Stimulated activated CD8-positive, alpha-beta memory T cell treated with anti-CD3 and anti-CD28 coated beads, Interleukin-15, amount 100 ng/mL, for 1 hour (primary cell): Measurements from ENCODE around the gene HDAC5.
A peak's percentile ranks its signal among the peaks of the same experiment; 100 is the strongest.
"Not testable (repeated sequence)": the region's sequence is repeated elsewhere in the genome, so short reads cannot be mapped to it uniquely, and the experiment has no call there.

ENCODE experiments used
- DNase-seq: peaks from one replicate; pipeline ENCODE4 v3.0.0-alpha.2; 2020; ENCODE audit warnings: low read depth

The HDAC5 gene

DNA sequence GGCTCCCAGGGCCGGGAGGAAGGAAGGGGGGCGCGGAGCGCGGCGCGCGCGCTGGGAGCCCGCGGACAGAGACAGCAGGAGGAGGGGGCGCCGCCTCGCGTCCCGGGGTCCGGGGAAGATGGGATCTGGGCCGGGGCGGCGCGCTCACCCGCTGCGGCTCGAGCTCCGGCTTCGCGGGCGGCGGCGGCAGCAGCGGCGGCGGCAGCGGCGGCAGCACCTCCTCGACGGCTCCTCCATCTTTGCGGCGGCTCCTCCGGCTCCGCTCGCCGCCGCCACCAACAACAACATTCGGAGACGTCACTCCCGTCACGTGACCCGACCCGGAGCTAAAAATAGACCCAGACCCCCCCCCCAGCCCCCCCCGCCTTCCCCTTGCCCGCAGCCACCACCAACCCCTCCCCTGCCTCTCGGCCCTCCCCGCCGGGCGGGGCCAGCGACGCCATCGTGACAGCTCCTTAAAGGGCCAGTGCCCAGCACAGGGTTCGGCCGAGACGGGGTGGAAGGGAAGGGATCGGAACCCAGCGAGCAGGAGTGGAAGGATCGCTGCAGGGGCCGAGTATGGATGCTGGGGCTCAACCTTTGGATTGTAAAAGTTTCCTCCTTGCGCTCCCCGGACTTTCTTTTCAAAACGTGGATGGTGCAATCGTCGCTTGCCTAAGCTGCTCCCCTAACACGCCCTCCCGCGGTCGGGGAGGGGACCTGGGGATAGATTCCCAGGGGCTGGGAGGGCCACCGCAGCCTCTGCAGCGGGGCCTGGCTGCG lies at the start of gene HDAC5:
Gene HDAC5 (minus strand): TSS at position 286 of the 762 bp plus-strand sequence. CDS start 6,126 bp downstream, outside the sequence.
- DNase-seq, result peak; percentile 89

DNA sequence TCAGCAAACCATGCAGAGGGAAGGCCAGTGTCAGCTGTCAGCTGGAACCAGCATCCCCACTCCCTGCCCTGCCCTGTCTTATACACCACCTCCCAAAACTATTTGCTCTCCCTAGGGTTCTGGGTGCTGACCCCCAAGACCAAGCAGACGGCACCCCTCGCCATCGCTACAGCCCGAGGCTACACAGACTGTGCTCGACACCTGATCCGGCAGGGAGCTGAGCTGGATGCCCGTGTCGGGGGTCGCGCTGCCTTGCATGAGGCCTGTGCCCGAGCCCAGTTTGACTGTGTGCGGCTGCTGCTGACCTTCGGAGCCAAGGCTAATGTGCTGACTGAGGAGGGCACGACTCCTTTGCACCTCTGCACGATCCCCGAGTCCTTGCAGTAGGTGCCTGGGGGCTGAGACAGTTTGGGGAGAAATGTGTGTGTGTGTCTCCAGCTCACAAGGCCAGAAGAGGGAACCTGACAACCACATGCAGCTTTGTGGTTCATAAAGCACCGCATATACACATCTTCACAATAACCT lies 48.6 kb upstream of the HDAC5 start:
- no peak for DNase-seq

DNA sequence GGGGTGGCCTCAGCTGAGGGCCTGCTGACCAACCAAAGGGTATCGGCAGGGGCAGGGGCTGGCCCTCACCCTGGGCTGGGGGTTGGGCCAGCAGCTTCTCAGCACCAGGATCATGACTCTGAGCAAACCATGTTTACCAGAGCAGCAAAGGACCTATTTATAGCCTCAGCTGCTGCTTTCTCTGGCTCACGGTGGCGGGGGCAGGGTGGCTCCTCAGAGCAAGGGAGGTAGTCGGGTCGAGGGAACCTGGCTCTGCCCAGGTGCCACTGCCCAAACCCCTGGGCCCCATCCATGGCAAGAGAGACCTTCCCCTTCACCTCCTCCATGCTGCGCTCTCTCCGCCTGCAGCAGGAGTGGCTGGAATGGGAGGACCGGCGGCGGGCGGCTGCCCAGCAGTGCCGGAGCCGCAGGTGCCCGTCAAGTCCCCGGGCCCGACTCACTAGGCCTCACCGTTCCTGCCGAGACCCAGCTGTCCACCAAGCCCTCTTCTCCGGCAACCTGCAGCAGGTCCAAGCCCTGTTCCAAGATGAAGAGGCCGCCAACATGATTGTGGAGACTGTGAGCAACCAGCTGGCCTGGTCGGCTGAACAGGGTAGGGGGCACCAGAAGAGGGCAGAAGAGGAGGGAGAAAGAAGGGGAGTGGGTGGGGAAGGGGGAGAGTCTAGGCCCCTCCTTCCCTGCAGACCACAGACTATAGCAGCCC lies 47.2 kb upstream of the HDAC5 start, which contains the start of gene ASB16:
Gene ASB16 (plus strand): TSS at position 206 of the 703 bp plus-strand sequence. CDS start 86 bp downstream, at position 292.
- no peak for DNase-seq

DNA sequence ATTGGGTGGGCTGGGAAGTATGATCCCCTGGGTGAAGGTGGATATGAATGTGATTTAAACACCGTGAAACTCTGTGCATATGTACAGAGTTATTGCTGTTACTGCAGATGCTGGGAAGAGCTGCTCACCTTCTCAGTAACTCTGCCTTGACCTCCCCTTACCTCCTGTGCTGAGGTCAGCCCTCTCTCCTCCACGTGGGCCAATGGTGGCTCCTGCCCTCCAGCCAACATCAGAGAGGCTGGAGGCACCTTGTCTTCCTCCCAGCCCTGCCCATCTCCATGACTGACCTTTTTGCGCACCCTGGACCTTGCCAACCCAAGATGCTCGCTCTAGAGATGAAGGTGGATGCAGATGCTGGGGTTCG lies 46.7 kb upstream of the HDAC5 start:
- no peak for DNase-seq

DNA sequence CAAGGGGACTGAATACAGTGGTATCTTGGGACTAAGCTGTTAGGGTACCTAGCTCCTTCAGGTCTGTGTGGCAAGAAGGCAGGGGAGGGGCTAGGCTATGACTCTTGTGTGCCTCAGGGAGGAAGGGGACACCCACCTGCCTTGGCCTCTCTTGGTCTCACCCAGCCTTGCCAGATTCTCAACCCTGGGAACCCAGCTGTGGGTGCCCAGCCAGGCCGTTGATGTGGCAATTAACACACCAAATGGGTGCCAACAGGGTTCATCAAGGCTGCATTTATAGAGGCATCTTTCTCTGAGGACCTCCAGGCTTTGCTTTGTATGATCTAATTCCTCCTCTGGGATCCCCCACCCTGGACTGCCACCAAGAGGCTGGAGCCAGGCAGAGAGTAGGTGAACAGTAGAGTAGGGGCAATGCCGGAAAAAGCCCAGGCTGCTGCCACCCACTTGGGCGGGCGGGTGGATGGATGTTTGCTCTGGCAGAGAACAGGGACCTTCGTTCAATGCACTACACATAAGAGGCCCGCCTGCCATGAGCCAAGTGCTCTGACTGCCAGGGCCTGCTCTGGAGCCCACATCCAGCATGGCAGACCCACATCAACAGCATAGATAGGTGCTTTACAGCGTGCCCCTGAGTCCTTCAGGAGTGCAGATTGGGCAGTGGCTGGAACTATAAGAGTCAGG lies 43.9 kb upstream of the HDAC5 start:
- DNase-seq, result no peak

DNA sequence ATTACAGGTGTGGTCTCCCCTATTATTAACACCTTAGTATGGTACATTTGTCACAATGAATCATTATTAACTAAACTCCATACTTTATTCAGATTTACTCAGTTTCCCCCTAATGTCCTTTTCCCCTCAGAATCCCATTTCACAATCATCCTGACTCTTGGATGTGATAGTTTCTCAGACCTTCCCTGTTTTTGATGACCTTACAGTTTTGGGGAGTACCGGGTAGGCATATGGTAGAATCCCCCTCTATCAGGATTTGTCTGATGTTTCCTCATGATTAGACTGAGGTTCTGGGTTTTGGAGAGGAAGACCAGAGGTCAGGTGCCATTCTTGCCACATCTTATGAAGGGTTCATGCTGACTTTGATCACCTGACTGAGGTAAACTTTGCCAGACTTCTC lies 41.0 kb upstream of the HDAC5 start:
- DNase-seq, result no peak

DNA sequence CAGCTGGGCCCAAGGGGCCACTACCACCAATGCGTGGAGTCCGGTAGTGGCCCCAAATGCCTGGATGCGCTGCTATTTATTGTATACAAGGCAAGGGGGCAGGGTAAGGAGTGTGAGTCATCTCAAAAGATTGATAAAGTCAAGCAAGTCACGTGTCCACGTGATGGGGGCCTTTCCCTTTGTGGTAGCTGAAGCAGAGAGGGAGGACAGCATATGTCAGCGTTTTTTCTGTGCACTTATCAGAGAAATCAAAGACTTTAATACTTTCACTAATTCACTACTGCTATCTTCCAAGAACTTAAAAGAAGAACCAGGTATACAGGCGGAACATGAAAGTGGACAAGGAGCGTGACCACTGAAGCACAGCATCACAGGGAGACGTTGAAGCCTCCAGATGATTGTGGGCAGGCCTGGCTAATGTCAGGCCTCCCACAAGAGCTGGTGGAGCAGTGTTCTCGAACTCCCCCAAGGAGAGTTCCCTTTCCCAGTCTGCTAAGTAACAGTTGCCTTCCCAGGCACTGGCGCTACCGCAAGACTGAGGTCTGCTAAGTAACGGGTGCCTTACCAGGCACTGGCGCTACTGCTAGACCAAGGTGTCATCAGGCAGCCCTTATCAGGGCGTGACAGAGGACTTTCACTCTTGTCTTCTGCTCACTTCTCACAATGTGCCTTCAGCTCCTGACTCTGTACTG lies 36.2 kb upstream of the HDAC5 start:
- no peak for DNase-seq

DNA sequence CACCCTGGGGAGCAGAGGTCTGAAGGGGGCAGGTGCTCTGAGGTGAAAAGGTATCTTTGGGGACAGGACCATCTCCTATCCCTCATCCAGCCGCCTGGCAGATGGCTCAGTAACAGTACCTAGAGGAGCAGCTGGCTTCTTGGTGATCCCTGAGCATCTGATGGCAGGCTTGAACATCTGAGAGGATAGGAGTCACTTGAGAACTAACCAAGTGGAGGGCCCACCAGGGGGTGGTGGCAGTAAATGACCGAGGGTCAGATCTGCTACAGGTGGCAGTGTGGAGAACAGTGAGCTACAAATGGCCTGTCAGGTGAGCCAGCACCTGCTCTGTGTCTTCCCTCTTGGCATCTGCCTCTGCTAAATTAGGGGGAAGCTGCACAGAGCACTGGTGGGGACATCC lies 32.0 kb upstream of the HDAC5 start:
- no peak for DNase-seq

DNA sequence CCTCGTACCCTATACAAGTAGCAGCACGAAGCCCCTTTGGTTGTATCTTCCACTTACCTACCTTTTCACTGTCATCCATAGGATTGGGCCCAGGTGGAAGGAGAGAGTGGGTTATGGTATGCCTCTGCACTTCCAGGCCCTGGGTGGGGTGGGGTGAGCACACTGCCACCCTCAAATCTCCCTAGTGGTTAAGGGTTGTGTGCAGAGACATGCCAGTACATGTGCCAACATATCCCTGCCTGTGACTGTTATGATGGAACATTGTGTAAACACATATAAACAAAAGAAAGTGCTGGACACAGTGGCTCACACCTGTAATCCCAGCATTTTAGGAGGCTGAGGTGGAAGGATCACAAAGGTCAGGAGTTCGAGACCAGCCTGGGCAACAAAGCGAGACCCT lies 29.4 kb upstream of the HDAC5 start:
- DNase-seq, result no peak

DNA sequence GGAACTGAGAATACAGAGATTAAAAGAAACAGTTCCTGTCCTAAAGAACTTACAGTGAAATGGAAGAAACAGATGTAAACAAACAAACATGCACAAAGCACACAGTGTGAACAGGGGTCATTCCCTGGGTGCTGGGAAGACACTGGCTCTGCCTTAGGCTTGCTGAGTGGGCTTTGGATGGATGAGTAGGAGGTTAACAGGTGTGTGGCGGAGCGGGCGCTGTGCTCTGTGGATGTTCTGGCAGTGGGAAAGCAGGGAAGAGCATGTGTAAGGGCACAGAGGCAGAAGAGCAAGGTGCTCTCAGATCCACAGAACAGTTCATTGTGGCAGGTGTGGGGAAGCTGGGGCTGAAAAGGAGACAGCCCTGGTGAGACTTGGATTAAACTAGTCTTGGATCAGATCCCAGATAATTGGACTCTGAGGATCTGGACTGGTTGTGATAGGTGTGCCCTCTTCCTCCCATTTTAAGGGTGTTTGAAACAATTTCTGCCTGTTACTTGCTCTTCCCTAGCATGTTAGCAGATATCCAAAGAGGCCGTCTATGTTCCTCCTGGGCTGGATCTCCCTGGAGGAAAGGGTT lies 26.4 kb upstream of the HDAC5 start:
- DNase-seq, result no peak

DNA sequence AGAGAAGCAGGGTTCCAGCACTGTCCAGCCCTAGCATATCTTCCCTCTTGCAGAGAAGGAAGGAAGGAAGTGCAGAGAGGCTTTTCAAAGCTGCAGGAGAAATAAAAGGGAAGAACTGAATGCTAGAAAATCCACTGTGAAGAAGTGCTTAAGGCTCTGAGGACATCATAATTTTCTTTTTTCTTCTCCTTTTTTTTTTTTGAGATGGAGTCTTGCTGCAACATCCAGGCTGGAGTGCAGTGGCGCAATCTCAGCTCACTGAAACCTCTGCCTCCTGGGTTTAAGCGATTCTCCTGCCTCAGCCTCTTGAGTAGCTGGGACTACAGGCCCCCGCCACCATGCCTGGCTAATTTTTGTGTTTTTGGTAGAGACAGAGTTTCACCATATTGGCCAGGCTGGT lies 25.6 kb upstream of the HDAC5 start:
- not testable (repeated sequence) for DNase-seq

DNA sequence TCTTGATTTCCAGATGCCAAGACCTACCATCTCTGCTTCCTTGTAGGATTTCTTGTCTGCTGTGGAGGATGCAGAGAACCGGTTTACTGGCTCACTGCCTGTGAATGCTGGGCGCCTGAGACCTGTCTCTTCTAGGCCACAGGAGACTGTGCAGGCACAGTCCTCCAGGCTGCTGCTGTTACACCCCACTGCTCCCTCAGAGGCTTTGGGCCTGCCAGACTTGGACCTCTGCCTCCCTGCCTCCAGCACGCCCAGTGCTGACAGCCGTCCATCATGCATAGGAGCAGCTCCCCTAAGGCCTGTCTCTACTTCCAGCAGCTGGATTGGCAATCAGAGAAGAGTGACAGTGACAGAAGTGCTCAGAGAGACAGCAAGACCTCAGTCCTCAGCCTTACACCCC lies 24.4 kb upstream of the HDAC5 start:
- no peak for DNase-seq

DNA sequence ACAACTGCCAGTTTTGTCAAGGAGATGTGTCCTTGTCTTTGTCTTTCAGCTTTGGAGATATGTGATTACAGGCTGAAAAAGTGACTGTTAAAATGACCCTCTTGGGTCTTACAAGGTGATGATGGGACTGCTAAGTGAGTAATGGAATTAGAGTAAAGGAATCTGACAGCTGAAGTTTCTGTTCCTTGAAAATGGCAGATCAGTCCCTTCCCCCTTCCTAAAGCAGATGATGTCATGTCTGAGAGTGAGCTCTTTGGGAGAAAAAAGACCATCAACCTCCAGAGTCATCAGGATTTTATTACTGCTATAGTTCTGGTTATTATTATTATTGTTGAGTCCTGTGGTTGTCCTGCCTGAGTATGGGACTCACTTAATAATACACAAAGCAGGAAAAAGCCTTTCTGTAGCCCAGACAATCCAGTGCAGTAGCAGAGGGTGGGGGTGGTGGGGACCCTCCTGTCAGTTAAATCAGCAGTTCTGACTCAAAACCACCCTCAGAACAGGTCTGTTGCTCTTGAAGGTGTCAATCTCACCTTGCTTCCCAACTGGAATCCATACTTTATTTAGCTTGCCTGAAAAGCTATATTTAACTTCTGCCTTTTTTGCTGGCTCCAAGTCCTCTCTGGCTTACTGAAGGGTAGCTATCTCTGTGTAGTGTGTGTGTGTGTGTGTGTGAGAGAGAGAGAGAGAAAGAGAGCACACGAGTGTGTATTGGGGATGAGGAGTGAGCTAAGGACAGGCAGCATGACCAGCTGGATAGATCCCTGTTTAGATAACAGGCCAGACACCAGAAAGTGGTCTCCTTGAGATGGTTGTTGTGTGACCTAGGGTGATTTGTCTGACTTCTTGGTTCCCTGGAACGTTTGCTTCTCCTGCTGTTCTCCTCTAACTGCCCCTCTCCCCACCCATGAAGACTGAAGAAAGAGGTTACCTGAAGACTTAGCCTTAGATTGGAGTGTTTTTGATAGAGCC lies 23.2 kb upstream of the HDAC5 start:
- DNase-seq, result no peak

DNA sequence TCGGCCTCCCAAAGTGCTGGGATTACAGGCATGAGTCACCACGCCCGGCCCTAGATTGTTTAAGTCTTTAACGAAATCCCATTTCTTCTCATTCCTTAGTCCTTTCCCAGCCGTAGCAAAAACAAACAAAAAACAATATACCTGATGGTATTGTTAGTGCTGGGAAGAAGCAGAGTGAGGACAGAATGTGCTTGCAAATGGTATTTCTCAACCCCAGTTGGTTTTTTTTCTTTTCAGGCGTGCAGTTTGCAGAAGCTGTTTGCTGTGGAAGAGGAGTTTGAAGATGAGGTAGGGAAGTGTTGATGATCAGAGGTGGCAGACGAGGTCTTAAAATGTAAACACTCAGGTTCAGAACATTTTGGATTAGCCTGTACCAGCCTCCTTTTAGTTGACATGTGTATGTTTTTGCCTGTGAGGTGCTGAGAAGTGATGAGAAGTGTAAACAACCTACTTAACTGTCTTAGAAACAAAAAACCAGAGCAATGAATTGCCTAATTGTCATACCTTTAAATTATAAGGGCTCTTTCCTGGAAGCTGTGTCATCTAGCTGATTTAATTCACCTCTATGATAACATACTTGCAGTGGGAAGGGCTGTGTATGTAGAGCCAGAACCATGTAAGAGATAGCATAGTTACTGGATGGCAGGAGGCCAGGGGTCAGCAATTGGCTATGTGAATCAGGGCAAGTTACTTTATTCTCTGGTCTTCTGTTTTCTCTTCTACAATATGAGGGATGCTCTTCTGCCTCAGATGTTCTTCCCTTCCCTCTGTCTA lies 21.7 kb upstream of the HDAC5 start:
- DNase-seq, result no peak

DNA sequence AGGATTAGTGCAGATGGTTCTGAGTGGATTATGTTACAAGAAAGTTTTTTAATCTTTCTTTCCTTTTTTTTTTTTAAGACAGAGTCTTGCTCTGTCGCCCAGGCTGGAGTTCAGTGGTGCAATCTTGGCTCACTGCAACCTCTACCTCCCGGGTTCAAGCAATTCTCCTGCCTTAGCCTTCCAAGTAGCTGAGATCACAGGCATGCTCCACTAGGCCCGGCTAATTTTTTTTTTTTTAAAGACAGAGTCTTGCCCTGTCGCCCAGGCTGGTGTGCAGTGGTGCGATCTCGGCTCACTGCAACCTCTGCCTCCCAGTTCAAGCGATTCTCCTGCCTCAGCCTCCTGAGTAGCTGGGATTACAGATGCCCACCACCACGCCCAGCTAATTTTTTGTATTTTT lies 20.5 kb upstream of the HDAC5 start:
- not testable (repeated sequence) for DNase-seq

DNA sequence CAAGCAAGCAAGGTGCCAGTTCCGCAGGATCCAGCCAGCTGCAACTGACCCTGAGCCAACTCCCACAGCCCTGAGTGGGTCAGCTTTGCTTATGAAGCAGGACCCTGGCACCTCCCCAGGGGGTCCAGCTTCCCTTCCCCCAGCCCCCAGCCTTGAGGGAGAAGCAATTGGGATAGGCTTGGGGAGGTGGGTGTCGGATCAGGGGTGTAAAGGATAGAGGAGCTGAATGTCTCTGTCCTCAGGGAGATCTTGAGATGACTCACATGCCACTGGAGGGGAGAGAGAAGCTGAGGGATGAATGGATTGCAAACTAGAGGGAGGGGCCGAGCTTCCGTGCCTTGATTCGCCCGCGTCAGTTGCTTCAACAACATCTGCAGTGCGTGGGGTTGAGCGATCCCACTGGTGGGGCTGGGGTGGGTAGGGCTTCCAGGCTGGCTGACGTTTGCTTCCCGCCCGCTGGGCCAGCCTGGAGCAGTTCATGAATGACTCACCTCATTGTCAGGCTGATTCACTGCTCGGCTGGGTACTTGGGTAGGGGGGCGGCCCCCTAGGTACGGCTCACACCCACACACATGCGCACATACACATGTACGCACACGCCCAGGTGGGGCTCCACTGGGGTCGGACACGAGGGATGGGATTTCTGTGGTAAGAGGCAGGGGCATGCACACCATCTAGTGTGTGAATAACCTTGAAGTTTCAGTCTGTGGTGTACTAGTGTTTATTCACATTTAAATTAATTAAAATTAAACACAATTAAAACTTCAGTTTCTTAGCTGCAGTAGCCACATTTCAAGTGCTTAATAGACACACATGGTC lies 14.7 kb upstream of the HDAC5 start:
- no peak for DNase-seq

DNA sequence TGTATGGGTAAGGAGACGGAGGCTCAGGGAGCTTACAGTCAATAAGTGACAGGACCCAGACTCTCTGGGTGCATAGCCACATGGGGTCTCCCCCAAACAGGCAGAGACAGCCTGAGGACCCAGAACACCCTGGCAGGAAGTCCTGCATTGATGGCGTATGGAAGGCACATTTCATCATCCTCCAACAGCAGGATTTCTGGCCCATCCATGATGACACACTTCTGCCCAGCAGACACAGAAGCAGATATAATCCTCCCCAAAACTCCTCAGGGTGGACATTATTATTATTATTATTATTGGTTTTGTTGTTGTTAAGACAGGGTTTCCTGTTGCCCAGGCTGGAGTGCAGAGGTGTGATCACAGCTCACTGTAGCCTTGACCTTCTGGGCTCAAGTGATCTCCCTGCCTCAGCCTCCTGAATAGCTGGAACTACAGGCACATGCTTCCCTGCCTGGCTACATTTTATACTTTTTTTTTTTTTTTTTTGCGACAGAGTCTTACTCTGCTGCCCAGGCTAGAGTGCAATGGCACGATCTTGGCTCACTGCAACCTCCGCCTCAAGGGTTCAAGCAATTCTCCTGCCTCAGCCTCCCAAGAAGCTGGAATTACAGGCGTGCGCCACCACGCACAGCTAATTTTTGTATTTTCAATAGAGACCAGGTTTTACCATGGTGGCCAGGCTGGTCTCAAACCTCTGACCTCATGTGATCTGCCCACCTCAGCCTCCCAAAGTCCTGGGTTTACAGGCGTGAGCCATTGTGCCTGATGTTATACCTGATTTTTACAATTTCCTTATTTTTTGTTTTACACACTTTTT lies 11.5 kb upstream of the HDAC5 start:
- no peak for DNase-seq

DNA sequence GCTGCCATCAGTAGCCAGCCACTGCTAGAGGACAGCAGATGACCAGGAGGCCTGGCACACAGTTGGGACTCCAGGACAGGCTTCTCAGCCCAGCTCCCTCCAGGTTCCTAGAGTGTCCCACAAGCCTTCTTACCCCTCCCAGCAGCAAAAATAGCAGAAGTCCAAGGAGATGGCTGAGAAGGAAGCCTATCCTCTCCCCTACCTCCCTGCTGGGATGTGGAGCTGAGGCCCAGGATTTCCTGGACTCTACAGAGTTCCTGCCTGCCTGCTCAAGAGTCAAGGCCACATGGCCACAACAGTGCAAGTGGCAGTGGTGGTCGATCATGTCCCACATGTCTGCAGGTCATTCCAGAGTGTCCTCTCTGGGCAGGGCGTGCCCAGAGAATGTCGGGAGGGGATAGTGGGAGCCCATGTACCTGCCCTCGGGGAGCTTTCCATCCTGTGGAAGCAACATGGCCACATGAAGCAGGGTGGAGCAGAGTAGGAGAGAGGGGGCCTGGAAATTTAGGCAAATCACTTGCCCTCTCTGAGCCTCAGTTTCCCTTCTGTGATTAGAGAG lies 10.6 kb upstream of the HDAC5 start:
- no peak for DNase-seq
